GM18861 (cell line): ENCODE data around the gene COL19A1.
A peak's percentile ranks its signal among the peaks of the same experiment; 100 is the strongest.
"Not testable (repeated sequence)": the region's sequence is repeated elsewhere in the genome, so short reads cannot be mapped to it uniquely, and the experiment has no call there.

ENCODE experiments used
- ATAC-seq: cut with Tn5 transposase; IDR thresholded peaks from one replicate; pipeline ENCODE4 v1.9.1; 2021; ENCODE audit not compliant: unreplicated experiment

The COL19A1 gene

GRCh38 chr6:69866351-69866769 lies at the start of gene COL19A1:
Gene COL19A1, plus strand, starts transcription at chr6:69866556. Its CDS starts 13,012 bp downstream, at chr6:69879568.
- ATAC-seq = peak; percentile 45

- no peak for ATAC-seq
These were observed 49.8 kb upstream of the COL19A1 start for GRCh38 chr6:69816569-69816968.

GRCh38 chr6:69817358-69817757 lies 49.0 kb upstream of the COL19A1 start:
- ATAC-seq = no peak

GRCh38 chr6:69818223-69818930 lies 48.0 kb upstream of the COL19A1 start:
- ATAC-seq = no peak

- ATAC-seq = no peak
These were observed 47.2 kb upstream of the COL19A1 start for GRCh38 chr6:69819138-69819537.

GRCh38 chr6:69820018-69820417 lies 46.3 kb upstream of the COL19A1 start:
- ATAC-seq = no peak

GRCh38 chr6:69820438-69820837 lies 45.9 kb upstream of the COL19A1 start:
- ATAC-seq = no peak

- ATAC-seq = not testable (repeated sequence)
These were observed 42.0 kb upstream of the COL19A1 start for GRCh38 chr6:69824355-69824754.

GRCh38 chr6:69825904-69826303 lies 40.5 kb upstream of the COL19A1 start:
- ATAC-seq = no peak

- no peak for ATAC-seq
These were observed 39.0 kb upstream of the COL19A1 start for GRCh38 chr6:69827276-69827893.

GRCh38 chr6:69832558-69832957 lies 33.8 kb upstream of the COL19A1 start:
- ATAC-seq = no peak

GRCh38 chr6:69835414-69836179 lies 30.8 kb upstream of the COL19A1 start:
- peak; percentile 69 for ATAC-seq

- no peak for ATAC-seq
These were observed 24.5 kb upstream of the COL19A1 start for GRCh38 chr6:69841862-69842261.

GRCh38 chr6:69843189-69843588 lies 23.2 kb upstream of the COL19A1 start:
- ATAC-seq = no peak

GRCh38 chr6:69846312-69846711 lies 20.0 kb upstream of the COL19A1 start:
- ATAC-seq = no peak

GRCh38 chr6:69846770-69847491 lies 19.4 kb upstream of the COL19A1 start:
- no peak for ATAC-seq

- no peak for ATAC-seq
These were observed 18.9 kb upstream of the COL19A1 start for GRCh38 chr6:69847492-69847788.

- no peak for ATAC-seq
These were observed 17.8 kb upstream of the COL19A1 start for GRCh38 chr6:69848552-69848951.

- ATAC-seq = no peak
These were observed 13.7 kb upstream of the COL19A1 start for GRCh38 chr6:69852706-69853105.

GRCh38 chr6:69861986-69862385 lies 4.4 kb upstream of the COL19A1 start:
- no peak for ATAC-seq

GRCh38 chr6:69863766-69864165 lies 2.6 kb upstream of the COL19A1 start:
- ATAC-seq = no peak
